ENCODE data around the gene TMEM72. TPM values are rescaled to one million over a fixed set of nuclear protein-coding genes. Genes with fewer than 3 reads are reported as not detected.

The TMEM72 gene
- total RNA-seq, 1 donor from 2014 or later, result not detected

DNA sequence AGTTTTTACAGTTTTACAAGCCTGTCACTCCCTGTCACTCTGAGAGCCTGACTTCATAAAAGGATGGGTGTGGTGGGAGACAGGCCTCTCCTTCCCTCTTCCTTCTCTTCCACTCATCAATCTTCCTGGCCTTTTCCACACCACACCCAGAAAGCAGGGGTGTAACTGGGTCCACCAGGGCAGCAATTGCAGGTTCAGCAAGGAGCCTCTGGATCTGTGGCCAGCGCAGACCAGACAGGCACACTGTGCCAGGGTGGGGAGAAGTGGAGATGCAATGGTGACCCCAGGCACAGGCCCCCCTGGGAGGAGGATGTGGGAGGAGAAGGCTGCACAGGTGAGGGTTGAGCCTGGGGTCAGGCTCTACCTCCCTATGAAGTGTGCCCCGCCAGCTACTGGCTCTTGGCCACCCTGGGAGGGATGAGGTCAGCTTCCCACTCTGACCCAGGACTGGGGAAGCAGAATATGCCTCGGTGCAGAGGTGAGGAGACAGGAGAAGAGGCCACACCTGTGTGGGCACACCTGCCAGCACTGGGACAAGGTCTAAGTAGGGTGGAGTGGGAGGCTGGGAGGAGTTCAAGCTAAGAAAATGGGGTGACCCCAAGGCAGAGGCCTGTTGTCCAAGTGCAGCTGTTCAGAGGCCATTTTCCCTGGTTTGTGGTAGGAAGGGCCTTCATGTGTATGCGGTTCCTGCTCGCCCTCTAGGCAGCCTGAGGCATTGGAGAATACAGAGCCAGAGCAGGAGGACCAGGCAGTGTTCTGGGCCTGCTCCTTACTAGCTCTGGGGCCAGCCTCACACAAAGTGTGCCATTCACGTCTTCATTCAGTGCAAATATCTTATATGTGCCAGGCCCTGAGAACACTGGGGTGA lies 20.2 kb upstream of the TMEM72 start:
- H3K27me3 ChIP-seq, result no peaks in the 10 kb centered on the region
- intact Hi-C loops (cut with DNase I), result no loop called here

DNA sequence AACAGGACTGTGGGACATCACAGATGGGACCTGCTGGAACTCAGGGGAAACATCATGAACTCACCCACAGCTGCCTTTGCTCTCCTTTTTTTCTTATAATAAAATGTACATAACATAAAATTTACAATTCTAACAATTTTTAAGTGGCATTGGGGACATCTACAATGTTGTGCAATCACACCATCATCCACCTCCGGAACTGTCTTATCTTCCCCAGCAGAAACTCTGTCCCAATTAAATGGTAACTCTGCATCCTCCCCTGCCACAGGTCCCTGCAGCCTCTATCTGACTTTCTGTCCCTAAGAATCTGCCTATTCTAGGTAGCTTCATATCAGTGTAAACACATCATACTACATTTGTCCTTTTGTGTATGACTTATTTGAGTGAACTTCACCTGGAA lies 19.4 kb upstream of the TMEM72 start:
- no peak for DNase-seq (ENCODE audit: low spot score in 2 of 2)
- no peaks in the 10 kb centered on the region for H3K9me3 ChIP-seq
- H3K36me3 ChIP-seq, result no peaks in the 10 kb centered on the region
- H3K27me3 ChIP-seq, result no peaks in the 10 kb centered on the region
- no peaks in the 10 kb centered on the region for H3K4me1 ChIP-seq
- no peak overlapping the region for H3K4me3 ChIP-seq
- H3K27ac ChIP-seq, result no peak overlapping the region
- intact Hi-C loops (cut with DNase I), result no loop called here
- TF ChIP-seq, protein P1, sequence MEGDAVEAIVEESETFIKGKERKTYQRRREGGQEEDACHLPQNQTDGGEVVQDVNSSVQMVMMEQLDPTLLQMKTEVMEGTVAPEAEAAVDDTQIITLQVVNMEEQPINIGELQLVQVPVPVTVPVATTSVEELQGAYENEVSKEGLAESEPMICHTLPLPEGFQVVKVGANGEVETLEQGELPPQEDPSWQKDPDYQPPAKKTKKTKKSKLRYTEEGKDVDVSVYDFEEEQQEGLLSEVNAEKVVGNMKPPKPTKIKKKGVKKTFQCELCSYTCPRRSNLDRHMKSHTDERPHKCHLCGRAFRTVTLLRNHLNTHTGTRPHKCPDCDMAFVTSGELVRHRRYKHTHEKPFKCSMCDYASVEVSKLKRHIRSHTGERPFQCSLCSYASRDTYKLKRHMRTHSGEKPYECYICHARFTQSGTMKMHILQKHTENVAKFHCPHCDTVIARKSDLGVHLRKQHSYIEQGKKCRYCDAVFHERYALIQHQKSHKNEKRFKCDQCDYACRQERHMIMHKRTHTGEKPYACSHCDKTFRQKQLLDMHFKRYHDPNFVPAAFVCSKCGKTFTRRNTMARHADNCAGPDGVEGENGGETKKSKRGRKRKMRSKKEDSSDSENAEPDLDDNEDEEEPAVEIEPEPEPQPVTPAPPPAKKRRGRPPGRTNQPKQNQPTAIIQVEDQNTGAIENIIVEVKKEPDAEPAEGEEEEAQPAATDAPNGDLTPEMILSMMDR (IDR thresholded peaks at IDR 0.05), result no peak

More for the DNA sequence above, 20.2 kb upstream of the TMEM72 start:
- Histone ChIP-seq H3K4me3 (no peak overlapping the region), H3K4me1 (no peaks in the 10 kb centered on the region), H3K9me3 (no peaks in the 10 kb centered on the region), H3K36me3 (no peaks in the 10 kb centered on the region), H3K27ac (no peak overlapping the region)
- DNase-seq (ENCODE audit: low spot score in 2 of 2), result peak in 1 of 2 donors; percentile 55
- TF ChIP-seq, protein P1 (IDR thresholded peaks at IDR 0.05), result no peak

DNA sequence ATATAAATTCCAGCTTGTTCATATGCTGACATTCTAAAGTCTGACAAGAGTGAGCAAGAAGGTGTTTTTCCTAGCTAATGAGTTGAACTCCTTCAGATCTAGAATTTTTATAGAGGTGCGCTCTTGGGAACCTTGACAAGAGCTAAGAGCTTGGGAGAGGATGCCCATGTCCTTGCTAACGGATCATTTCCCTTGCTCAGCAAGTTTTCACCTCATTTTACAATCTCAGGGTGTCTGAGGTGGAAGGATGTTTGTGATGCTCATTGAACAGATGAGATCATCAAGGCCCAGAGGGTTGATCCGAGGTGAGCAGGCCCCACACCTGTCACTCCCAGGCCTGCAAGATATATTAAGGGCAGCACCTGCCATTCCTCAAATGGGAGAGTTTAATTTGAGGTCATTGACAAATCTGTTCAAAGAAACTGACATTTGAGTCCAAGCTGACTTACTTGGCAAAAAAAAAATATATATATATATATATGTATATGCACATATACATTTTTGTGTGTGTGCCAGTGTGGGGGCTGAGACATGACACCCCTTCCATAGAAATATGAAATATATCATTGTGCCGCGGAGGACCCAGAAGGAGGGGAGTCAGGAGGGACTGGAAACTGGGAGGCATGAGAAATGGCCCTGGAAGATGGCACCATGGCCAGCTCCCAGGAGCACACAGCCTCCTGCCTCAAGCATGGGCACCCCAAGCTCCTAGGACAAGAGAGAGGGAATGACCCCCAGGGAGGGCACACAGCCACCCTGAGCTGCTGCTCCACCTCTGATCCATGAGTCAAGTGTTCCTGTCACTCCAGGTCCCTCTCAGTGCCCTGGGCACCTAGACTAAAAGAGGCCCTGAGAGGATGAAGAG lies 17.3 kb upstream of the TMEM72 start:
- Histone ChIP-seq H3K36me3 (no peaks in the 10 kb centered on the region), H3K4me1 (no peaks in the 10 kb centered on the region), H3K4me3 (no peak overlapping the region), H3K27ac (no peak overlapping the region), H3K9me3 (no peaks in the 10 kb centered on the region), H3K27me3 (no peaks in the 10 kb centered on the region)
- intact Hi-C loops (cut with DNase I), result no loop called here
- TF ChIP-seq, protein P1 (IDR thresholded peaks at IDR 0.05), result no peak
- DNase-seq (ENCODE audit: low spot score in 2 of 2), result no peak

DNA sequence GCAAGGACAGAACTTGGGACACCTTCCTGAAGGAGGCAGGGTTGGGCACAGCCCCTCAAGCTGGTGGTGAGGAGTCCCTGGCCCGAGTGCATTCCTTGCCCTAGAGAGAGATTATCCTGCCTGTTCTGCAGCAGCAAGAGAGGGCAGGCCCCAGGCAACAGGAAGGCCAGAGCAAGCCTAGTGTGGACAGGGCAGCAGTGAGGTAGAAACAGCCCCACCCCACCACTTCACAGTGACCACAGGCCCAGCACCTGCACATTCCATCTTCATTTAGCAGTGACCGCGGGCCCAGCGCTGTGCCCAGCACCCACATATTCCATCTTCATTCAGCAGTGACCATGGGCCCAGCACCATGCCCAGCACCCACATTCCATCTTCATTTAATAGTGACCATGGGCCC lies 16.4 kb upstream of the TMEM72 start:
- no peak overlapping the region for H3K27ac ChIP-seq
- H3K36me3 ChIP-seq, result no peaks in the 10 kb centered on the region
- H3K9me3 ChIP-seq, result no peaks in the 10 kb centered on the region
- no peaks in the 10 kb centered on the region for H3K4me1 ChIP-seq
- intact Hi-C loops (cut with DNase I), result no loop called here
- H3K4me3 ChIP-seq, result no peak overlapping the region
- no peak for DNase-seq (ENCODE audit: low spot score in 2 of 2)
- TF ChIP-seq, protein P1 (IDR thresholded peaks at IDR 0.05), result no peak
- H3K27me3 ChIP-seq, result no peaks in the 10 kb centered on the region

DNA sequence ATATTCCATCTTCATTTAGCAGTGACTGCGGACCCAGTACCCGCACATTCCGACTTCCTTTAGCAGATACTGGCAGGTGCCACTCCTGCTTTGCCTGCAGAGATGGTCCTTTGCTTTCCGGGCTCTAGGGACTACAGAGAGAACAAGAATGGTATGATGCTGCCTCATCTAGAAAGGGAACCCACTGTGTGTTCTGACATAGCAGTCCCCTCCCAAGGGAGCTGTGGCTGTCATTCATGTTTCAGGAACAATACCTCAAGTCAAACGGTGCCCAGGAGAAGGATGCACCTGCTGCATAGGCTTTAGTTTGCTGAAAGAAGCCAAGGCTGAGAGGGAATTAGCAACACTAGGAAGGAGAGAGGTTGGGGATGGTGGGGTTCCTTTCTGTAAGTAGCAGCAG lies 15.9 kb upstream of the TMEM72 start:
- intact Hi-C loops (cut with DNase I), result no loop called here
- no peak for DNase-seq (ENCODE audit: low spot score in 2 of 2)
- H3K9me3 ChIP-seq, result no peaks in the 10 kb centered on the region
- H3K27me3 ChIP-seq, result no peaks in the 10 kb centered on the region
- TF ChIP-seq, protein P1 (IDR thresholded peaks at IDR 0.05), result no peak
- no peak overlapping the region for H3K27ac ChIP-seq
- H3K4me1 ChIP-seq, result no peaks in the 10 kb centered on the region
- no peak overlapping the region for H3K4me3 ChIP-seq
- no peaks in the 10 kb centered on the region for H3K36me3 ChIP-seq
